ENCODE measurements around the gene KIF2A.

Gene KIF2A

GRCh38 chr5:62373382-62373781, 67.4 kb downstream of the KIF2A start:
- DNase-seq: no peak
- intact Hi-C loops (cut with DNase I): no loop called here

GRCh38 chr5:62374090-62374489, 68.1 kb downstream of the KIF2A start:
- no peak for DNase-seq
- intact Hi-C loops (cut with DNase I): no loop called here

GRCh38 chr5:62375627-62376026, 69.6 kb downstream of the KIF2A start:
- intact Hi-C loops (cut with DNase I): no loop called here
- no peak for DNase-seq

GRCh38 chr5:62376064-62376463, 70.1 kb downstream of the KIF2A start:
- intact Hi-C loops (cut with DNase I): no loop called here
- DNase-seq: no peak

- no peak for DNase-seq
These were observed 79.1 kb downstream of the KIF2A start for GRCh38 chr5:62385131-62385530.

GRCh38 chr5:62385816-62386400, 79.9 kb downstream of the KIF2A start:
- intact Hi-C loops (cut with DNase I): no loop called here
- no peak for DNase-seq

More at GRCh38 chr5:62385131-62385530, 79.1 kb downstream of the KIF2A start:
- intact Hi-C loops (cut with DNase I): no loop called here

GRCh38 chr5:62386824-62387223, 80.8 kb downstream of the KIF2A start:
- DNase-seq: no peak
- intact Hi-C loops (cut with DNase I): no loop called here

GRCh38 chr5:62395210-62395950, 89.4 kb downstream of the KIF2A start:
- intact Hi-C loops (cut with DNase I): no loop called here
- no peak for DNase-seq

- intact Hi-C loops (cut with DNase I): loop anchor here (5.0 kb wide), 1 partner anchor 96 kb away; the partner anchor contains the start of gene KIF2A
- DNase-seq: peak; percentile 95 to 100 (median 97)
These were observed 97.6 kb downstream of the KIF2A start, which contains the start of gene DIMT1 for GRCh38 chr5:62403411-62404250. DIMT1 (minus strand) TSS chr5:62403905; CDS start chr5:62403772, 133 bp downstream.

GRCh38 chr5:62412549-62413329, 106.7 kb downstream of the KIF2A start, which contains the start of gene IPO11:
IPO11 (plus strand) TSS chr5:62412763; CDS start chr5:62437280, 24,517 bp downstream.
- intact Hi-C loops (cut with DNase I): no loop called here
- DNase-seq: peak; percentile 95 to 100 (median 98)

- intact Hi-C loops (cut with DNase I): no loop called here
- no peak for DNase-seq
These were observed 107.7 kb downstream of the KIF2A start for GRCh38 chr5:62413711-62414110.

GRCh38 chr5:62418462-62419076, 112.6 kb downstream of the KIF2A start:
- intact Hi-C loops (cut with DNase I): no loop called here
- no peak for DNase-seq

- no peak for DNase-seq
- intact Hi-C loops (cut with DNase I): no loop called here
These were observed 113.6 kb downstream of the KIF2A start for GRCh38 chr5:62419609-62420008.

- intact Hi-C loops (cut with DNase I): no loop called here
- DNase-seq: no peak
These were observed 115.4 kb downstream of the KIF2A start for GRCh38 chr5:62421414-62421813.

- DNase-seq: no peak
- intact Hi-C loops (cut with DNase I): no loop called here
These were observed 118.8 kb downstream of the KIF2A start for GRCh38 chr5:62424763-62425162.

GRCh38 chr5:62431735-62432620, 126.0 kb downstream of the KIF2A start:
- intact Hi-C loops (cut with DNase I): no loop called here
- no peak for DNase-seq

- intact Hi-C loops (cut with DNase I): no loop called here
- DNase-seq: no peak
These were observed 126.6 kb downstream of the KIF2A start for GRCh38 chr5:62432621-62433064.

Measured in posterior cingulate gyrus (tissue), 11 donors.